Breast epithelium (tissue), 3 donors: ENCODE results near the gene PPL.

Source experiments
- CTCF ChIP-seq, 3 donors: fragments of 450-650 bp; IDR thresholded peaks; one replicate each; pipeline ENCODE4 v1.5.1; 2016 to 2017; ENCODE audit warnings: antibody characterized with exemption in 3 of 3, mild to moderate bottlenecking in 3 of 3, moderate library complexity in 3 of 3
- POLR2A ChIP-seq: fragments of 450-650 bp; IDR thresholded peaks from one replicate; pipeline ENCODE4 v1.6.1; 2016; ENCODE audit warnings: antibody characterized with exemption, mild to moderate bottlenecking, moderate library complexity
- POLR2AphosphoS5 ChIP-seq, 3 donors: sonication (generic); formaldehyde crosslinking; IDR thresholded peaks; one replicate each; pipeline ENCODE4 v1.6.1; 2017; ENCODE audit warnings: antibody characterized with exemption in 3 of 3

- TF ChIP-seq CTCF (IDR thresholded peaks at IDR 0.05) (no peak), POLR2AphosphoS5 (IDR thresholded peaks at IDR 0.05) (no peak), POLR2A (no peak)
Observed at GRCh38 chr16:4868026-4868425, 68.9 kb downstream of the PPL start.
